NCI-H1930 (cell line): ENCODE results near the gene ELP5.
A peak's percentile ranks its signal among the peaks of the same experiment; 100 is the strongest.
"Not testable (repeated sequence)": the region's sequence is repeated elsewhere in the genome, so short reads cannot be mapped to it uniquely, and the experiment has no call there.

Experiments
- DNase-seq, 2 experiments: peaks; one replicate each; lab custom pipeline; 2025; lab: John Stamatoyannopoulos, UW

ELP5 gene

DNA sequence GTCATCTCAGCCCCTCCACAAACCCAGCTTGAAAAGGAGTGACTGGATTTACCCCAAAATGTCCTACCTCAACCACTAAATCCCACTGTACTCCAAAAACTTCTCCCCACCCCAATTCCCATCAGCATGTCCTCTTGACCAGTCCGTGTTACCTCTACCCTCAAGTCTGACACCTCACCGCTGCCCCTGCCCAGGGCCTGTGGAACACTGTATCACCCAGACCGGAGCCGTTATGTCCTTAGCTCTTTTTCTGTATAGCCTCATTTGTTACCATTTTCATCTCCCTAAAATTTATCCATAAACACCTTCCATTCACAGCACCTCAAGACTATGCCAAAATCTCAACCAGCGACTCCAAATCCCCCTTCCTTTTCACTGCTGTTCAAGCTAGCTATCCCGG lies 15.2 kb upstream of the ELP5 start:
- no peak for DNase-seq

DNA sequence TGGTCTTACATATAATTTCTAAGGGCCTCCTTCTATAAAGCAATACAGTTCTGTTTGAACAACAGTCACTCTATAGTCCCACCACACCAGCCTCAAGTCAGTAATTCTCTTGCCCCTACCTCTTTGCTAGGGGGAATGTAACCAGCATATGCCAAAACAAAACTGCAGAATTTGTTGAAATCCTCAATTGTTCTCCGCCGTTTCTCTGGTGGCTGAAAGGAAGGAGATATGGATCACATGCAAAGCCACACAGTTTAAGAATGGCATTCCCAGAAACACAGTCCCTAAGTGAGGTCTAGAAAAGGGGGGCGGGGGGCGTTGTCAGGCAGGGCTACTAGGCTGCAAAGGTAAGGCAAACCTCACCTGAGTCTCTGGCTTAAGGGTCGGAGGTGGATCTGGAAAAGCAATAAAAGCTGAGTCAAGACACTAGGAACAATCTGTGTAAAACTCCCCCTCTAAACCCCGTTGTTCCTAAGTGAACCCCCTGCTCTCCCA lies 14.7 kb upstream of the ELP5 start:
- DNase-seq: no peak

DNA sequence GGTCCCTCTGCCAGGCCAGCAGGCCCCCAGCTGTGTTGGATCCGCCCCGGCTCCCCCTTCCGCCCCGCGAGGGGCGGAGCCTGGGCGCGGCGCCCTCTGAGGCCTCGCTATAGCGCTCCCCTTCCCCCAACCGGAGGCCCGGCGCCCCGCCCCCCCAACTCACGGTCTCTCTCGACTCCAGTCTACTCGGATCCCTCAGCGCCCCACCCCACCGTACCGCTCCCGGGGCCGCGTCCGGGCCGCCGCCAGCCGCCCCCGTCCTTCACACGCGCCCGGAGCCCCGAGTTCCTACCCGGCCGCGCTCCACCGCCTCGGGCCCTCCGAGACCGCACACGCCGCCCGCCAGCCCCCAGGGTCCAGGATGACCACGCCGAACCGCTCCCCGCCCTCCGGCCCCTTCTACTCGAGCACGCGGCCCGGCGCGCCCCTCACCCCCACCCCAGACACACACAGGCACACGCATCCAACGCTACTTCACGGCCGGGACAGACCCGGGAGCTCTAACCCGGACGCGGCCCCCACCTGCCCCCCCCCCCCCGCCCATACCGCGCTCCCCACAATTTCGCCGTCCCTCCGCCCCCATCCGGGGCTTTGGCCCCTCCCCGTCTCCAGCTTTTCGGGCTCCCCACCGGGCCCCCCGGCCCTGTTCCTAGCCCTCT lies 14.1 kb upstream of the ELP5 start:
- DNase-seq: peak; percentile 50

DNA sequence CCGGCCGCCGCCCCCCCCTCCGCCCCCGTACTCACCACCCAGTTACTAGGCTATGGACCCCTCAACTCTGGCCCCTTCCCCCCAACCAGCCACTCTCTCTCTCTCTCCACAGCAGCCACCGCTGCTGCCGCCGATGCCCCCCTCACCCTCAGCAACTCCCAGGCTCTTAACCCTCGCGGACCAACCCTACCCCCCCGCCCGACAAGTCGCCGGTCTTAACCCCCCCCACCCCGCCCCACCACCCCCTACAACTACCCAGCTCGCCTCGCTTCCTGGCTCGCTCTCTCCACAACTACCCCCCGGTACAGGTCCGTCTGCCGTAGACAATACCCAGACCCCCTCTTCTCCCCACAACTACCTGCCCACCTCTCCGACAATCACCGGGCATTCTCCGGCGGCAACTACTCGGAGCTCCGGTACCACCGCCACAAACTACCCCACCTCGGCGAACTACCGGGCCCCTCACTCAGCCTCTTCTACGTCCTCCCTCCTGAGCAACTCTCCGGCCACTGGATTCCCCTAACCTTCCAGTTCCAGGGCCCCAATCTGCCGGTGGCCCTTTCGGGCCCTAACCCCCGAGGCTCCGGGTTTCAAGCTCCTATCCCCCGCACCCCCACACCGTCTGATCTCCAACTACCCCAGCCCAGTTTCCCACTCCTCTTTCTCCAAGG lies 13.5 kb upstream of the ELP5 start:
- DNase-seq: no peak

DNA sequence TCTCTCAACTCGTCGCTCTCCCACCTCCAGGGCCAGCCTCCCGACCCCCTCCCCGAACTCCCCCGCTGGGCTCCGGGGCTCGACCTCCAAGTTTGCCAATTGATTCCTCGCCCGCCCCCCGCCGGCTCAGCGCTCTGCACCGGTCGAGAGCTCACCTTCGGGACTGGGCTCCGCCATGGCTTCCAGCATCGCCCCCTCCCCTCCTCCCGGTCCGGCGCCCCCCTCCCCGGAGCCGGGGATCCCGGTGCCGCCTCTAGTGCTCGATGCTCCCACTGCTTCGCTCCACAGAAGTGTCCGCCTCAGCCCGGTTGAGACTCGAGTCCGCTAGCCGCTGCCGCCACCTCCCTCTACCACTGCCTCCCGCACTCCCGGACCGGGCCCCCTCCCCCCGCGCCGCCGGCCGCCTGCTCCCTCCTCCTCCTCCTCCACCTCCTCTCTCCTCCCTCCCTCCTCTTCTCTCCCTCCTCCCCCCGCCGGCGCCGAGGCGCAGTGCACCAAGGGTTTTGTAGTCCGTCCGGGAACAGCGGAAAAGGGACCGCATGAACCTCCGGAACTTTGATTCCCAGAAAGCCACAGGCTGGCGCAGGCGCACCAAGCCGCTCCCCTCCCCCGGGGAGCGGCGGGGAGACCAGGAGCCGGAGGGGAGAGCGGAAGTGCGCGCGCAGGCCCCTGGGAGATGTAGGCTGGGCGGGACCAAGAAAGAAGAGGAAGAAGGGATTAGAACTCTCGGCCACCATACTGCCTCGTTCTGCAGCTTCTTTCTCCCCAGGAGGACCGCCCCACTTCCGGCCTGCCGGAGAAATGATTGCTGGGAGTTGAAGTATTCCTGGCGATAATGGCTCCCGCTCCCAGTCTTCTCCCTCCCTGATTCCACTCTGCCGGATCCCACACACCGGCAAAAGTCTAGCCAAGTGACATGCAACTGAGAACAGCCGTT lies 12.7 kb upstream of the ELP5 start, which contains the start of gene PHF23:
TSS of gene PHF23 (minus strand) at position 367 of the 937 bp plus-strand sequence. CDS start at position 189, 178 bp downstream.
- DNase-seq: peak; percentile 99

DNA sequence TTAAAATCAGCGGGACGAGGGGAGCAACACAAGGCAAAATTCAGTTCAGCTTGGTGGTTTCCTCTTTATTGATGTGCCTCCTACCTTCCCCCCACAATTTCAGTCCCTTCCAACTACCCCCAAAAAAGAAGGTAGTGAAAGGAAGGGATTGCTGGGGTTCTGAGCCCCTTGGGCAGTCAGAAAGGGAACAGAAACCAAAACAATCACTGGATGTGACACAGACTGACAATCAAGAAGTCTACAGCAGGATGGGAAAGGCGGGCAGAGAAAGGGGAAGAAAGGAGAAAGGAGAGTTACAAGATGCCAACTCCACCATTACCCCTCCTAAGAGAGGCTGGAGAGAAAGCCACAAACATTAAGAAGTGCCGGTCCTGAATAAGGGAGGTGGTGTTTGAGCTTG lies 11.6 kb upstream of the ELP5 start:
- no peak for DNase-seq

DNA sequence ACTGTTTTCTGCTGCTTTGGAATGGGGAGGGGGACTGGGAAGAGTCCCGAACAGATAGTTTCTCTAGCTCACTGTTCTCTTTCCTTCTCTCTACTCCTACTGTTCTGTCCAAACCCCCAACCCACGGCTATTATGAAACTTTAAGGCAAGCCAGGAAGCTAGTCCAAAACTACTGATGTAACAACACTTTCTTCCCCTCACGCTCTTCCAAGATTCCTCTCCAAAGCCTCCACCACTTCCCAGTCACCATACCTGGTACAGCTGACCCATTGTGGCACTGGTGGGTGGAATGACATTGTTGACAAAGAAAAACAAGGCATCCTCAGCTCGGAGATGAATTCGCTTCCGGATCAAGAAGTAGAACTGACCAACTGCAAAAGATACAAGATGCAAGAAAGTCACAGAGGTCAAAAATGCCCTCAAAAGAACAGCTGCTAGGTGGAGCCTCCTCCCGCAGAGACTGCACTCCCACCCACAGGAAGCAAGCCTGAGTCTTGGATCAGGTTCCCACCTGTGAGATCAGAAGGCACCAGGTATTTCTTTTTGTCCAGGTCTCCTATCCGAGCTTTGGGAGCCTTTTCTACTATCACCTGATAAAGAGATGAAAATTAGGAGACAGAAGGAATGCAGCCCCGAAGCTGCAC lies 10.8 kb upstream of the ELP5 start:
- no peak for DNase-seq

DNA sequence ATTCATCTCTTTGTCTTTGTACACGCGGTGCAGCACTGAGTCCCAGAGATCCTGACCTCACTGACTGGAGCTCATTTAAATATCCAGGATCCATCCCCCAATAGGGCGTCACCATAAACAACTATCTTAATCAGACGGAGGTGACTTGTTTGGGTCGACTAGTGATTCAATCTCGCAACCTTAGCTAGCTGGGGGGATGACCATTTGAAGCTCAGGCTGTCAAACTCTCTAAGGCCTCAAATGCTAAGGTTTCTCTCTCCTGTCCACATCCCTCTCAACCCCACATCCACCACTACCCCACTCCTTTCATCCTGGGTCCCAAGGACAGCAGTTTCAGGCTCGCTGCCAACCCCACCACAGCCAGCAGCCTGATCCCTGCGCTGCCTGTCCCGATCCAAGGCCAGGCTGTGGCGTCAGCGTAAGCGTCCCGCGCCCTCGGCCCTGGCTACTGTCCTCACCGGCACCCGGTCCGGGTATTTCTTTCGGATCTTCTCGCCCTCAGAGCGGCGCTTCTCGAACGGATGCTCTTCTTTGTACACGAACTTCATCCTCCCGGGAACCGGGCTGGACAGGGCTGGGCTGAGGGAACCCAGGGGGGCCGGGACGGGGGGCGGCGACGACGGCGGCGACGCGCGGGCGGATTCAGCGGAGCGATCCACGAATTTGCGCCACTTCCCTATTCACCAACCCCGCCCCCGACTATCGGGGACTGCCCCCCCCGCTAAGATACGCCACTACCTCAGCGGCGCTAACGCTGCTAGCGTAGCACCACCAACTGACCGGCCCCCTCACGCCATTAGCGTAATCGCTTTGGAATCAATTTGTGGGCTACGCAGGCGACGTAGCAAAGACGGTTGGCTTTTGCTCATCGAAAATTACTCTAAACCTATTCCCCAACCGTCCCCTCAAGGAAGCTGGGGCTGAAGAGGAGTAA lies 10.0 kb upstream of the ELP5 start, which contains the start of gene GABARAP:
TSS of gene GABARAP (minus strand) at position 667 of the 934 bp plus-strand sequence. CDS start at position 548, 119 bp downstream.
- peak; percentile 80 to 93 for DNase-seq

DNA sequence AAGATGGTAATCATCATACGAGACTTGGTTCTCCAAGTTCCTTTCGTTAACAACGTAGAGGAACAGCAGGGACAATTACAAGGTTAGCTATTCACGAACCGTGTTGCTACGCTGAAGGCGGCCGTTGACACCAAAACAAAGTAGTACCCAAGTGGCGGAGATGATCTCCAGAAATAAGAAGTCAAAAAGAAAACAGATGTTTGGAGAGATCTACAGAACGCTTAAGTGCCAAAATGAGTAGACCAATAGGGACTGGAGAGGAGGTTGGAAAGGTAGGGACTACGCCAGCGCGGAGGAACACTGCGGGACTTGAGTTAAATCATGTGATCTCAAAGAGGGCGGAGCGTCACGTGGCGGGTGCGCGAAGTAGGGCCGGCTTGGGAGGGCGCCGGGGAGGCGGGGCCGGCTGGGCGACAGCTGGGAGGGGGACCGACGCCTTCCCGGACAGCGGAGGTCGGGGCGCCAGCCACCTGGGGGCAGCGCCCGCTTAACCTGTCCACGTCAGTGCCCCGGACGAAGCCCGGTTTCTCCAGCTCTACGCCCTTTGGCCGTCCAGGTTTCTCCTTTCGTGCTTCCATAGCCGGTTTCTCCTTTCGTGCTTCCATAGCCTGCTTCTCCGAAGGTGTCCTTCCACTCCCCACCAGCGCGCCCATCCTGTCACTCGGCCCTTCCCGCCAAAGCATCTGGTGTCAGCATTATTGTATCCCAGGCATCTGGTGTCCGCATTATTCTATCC lies 9.1 kb upstream of the ELP5 start:
- peak; percentile 91 to 97 for DNase-seq

DNA sequence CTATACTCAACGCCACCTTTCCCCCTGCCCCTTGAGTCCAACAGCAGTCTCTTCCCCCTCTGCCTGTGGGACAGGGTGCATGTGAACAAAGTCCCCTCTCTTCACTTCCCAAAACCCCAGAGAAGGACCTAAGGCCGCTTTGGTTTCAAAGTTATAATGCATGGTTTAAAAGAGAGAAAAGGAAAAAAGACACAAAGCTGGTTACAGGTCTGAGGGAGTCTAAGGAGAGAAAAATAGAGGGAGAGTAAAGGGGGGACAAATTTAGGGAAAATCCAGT lies 8.6 kb upstream of the ELP5 start:
- DNase-seq: no peak

DNA sequence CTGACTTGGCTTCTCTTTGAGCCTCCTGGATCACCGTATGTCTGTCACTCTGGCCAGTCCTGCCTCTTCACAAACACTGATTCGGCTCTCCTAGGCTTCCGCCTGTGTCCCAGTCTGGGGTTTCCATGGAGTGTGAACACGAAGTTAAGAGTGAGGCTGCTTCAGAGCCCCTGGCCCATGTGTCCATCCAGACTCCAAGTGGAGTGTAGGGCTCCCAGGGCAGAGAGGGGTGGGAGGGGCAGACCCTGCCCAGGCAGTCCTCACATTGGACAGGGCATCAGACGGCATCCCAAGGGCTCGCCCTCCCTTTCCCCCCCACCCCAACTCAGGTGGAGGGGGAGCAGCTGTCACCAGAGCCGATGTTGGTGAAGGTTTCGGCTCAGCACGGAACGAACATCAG lies 8.2 kb upstream of the ELP5 start:
- not testable (repeated sequence) for DNase-seq

DNA sequence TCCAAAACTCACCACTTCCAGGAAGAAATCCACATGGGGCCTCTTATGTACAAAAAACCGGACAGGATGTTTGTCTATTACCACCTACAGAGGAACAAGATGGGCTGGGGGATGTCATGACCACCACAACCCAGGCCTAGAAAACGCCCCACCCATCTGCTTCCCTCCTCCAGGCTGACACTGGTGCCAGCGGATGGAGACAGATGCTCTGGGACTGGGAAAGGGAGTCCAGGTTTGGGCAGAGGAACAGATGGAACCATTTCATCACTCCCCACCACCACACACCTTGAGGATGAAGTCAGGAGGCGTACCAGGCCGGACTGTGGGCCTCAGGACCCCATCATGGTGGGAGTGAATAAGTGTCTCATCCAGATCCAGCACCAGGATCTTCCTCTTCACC lies 5.2 kb upstream of the ELP5 start:
- DNase-seq: no peak

DNA sequence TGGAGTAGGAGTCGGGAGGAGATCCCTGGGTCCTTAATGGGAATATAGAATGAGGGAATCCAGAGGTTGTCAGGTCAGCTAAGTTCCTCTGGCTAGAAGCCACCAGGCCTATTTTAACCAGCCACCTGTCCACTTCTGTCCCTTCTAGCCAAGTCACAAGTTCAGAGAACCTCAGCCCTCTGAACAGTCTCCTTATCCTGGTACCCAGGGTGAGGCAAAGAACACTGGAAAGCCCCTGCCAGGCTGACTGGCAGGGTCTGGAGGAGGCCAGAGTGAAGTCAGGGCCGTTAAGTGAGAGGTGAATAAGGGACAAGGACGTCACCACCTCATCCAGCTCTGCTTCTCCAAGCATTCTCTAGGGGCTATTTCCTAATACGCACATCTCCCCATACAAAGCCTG lies 3.2 kb upstream of the ELP5 start:
- no peak for DNase-seq

DNA sequence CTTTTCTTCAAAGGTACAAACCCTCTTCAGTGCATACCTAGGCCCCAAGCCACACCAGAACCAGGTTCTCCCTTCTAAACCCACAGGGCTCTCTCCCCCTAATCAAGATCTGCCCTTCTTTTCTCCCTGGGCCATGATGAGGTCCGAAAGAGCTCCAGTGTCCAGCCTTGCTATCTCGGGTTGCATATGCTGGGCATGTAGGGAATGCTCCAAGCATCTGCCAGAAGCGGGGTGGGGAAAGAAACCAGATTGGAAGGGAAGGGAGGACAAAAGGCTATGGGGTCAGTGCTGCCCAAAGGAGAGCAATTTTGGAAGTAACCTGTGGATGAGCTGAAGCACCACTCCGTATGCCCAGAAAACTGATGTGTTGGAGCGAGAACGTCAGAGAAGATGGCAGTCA lies 2.8 kb upstream of the ELP5 start:
- DNase-seq: no peak

DNA sequence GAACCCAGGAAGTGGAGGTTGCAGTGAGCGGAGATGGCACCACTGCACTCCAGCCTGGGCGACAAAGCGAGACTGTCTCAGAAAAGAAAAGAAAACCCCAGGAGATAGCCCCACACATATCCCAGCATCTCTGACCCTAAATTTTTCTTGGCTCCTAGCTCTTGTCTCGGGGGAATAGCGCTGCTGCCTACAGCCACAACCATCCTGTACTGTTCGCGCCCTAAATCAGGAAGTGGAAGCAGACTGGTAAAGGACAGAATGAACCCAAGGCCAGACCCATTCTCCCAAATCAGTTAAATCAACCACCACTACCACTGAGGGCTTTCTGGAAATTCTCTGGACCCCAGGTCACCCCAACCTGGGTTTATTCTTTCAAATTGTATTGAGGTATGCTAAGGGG lies 2.2 kb upstream of the ELP5 start:
- DNase-seq: no peak

DNA sequence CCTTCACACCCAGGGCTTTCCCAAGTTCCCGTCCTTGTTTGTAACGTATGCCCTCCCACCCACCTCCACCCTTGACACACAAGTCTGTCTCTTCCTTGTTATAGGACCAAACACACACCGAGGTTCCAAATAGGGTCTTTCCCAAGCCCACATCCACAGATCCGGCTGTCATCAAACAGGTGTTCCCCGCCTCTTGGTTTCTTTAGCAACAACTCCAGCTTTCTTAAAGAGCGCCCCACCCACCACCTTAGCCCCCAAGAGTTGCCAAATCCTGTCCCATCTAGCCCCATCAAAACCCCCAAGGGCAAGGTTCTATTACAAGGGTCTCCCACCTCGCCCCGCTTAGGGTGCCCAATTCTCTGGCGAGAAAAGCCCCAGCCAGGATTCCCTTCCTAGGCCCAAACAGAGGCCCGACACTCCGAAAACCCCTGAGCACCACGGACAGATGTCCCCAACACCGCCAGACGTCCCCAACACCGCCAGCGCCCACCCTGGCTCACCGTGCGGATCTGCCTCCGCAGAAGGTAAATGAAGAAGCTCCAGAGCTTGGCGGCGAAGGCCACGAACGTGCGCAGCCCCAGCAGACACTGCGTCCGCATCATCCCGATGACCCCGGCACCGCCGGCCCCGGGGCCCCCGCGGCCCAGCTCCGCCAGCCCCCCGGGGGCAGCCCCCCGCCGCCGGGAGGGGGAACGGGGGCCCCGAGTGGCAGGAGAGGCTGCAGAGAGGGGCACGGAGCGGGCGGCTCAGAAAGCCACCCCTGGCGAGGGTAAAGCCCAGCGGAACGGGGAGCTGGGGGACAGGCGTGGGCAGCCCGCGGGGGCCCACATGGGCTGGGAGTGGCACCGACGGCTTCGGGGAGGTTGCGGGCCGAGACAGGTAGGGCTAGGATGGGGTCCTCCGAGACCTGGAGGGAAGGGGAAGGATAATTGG lies 1.1 kb upstream of the ELP5 start:
- DNase-seq: no peak

DNA sequence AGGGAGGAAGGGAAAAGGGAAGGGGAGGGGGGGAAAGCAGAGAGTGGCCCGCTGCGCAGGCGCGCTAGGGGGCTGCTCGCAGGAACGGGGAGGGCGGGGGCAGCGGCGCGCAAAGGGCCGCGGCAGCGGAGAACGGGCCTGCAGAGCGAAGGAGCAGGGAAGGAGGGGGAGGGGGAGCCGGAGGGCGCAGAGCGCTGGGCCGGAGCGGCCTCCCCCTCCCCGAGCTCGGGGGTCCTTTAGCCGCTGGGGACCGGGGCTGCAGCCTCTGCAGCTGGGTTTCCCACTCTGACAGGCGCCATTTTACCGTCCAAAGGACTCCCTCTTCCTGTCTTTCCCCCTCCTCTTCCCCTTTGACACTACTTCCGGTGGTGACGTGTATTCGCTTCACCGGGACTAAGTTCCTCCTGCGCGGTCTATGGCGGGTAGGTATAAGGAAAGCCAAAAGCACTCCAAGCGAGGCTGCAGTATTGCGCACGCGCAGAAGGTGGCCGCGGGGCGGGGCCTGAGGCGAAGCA lies 297 bp upstream of the ELP5 start, which contains the start of gene CTDNEP1:
TSS of gene CTDNEP1 (minus strand) at position 74 of the 515 bp plus-strand sequence. CDS start 438 bp downstream, outside the sequence.
- peak; percentile 97 to 98 for DNase-seq

DNA sequence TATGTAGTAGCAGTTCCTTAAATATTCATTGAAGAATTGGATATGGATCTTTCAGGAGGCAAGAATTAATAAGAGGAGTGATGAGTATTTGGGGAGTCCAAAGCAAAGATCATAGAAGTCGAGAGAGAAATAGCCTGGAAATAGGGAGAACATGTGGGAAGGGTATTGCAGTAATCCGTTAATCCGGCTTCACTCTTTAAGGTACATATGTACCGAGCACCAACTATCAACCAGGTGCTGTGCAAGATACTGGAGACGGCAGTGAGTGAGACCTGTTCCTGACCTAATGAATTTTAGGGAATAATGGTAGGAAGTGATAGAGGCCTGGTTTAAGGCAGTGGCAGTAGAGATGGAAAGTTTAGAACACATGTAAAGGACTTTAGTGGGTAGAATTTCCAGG lies 1.1 kb downstream of the ELP5 start:
- DNase-seq: no peak

DNA sequence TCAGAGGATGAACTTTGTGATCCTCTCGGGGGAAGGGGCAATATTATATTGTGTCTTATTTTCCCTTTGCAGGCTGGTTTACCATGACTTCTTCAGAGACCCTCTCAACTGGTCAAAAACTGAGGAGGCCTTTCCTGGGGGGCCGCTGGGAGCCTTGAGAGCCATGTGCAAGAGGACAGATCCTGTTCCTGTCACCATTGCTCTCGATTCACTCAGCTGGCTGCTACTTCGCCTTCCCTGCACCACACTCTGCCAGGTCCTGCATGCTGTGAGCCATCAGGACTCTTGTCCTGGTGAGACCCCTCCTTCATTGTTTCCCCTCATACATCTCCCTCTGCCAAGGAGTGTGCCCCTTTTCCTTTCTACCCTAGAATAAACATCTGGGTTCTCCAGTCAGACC lies 2.5 kb downstream of the ELP5 start:
- DNase-seq: no peak
